Measurements from ENCODE around the gene L1TD1.
"Not testable (repeated sequence)": the region's sequence is repeated elsewhere in the genome, so short reads cannot be mapped to it uniquely, and the experiment has no call there.

The L1TD1 gene

DNA sequence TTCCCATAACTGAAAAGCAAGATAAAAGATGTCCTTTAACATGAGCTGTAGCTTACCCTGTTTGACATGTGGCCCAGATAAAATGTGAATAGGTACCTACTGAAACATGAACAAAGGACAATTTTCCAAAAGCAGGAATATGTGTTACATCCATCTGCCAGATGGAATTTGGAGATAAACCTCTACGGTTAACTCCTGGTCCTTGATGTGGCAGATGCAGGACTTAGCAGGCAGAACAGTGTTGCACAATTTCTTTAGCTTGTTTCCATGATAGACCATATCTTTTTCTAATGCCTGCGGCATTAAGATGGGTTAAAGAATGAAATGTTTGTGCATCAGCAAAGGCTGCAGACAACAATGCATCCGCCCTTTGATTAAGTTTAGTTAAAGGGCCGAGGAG lies 14.6 kb upstream of the L1TD1 start:
- not testable (repeated sequence) for H3K27ac ChIP-seq (replicated peaks; ENCODE audit: low read length); DNase-seq (ENCODE audit: low spot score); H4K91ac ChIP-seq (ENCODE audit: low read depth, low read length, poor library complexity); H3K79me1 ChIP-seq (ENCODE audit: low read depth, low read length); H2BK5ac ChIP-seq (ENCODE audit: low read length); H3K9ac ChIP-seq (ENCODE audit: low read depth, low read length, poor library complexity); H2BK12ac ChIP-seq (ENCODE audit: low read length); H3K4ac ChIP-seq (ENCODE audit: low read length); H2BK15ac ChIP-seq (ENCODE audit: low read length); H3K4me3 ChIP-seq (ENCODE audit: low read length in 2 of 2); H2AK5ac ChIP-seq (ENCODE audit: low read depth, low read length); H3K27me3 ChIP-seq (ENCODE audit: control insufficient read depth in 3 of 3, insufficient read depth in 3 of 3, low read depth in 1 of 3, low read length in 3 of 3); H2AFZ ChIP-seq (ENCODE audit: low read length); H3K23ac ChIP-seq (ENCODE audit: low read depth, low read length, poor library complexity); H3K36me3 ChIP-seq (replicated peaks in 1 of 2; ENCODE audit: control insufficient read depth in 2 of 2, insufficient read depth in 2 of 2, low read length in 2 of 2); H3K9me3 ChIP-seq (replicated peaks in 1 of 2; ENCODE audit: control insufficient read depth in 2 of 2, insufficient read depth in 1 of 2, low read depth in 1 of 2, low read length in 2 of 2); H4K8ac ChIP-seq (ENCODE audit: low read depth, low read length); H3K18ac ChIP-seq (ENCODE audit: low read length); H3K14ac ChIP-seq (ENCODE audit: low read length); H2BK120ac ChIP-seq (ENCODE audit: low read depth, low read length); H3K4me2 ChIP-seq (ENCODE audit: insufficient read depth, low read length, poor library complexity, severe bottlenecking)
- WGBS, 2 donors (ENCODE audit: extremely low coverage in 2 of 2, insufficient read length in 2 of 2, insufficient replicate concordance in 1 of 2) = no CpG with 5 or more reads among the region's 4 CpGs
- H3K4me1 ChIP-seq (ENCODE audit: control insufficient read depth in 2 of 2, insufficient read depth in 1 of 2, low read depth in 1 of 2, low read length in 2 of 2) = peaks cover 0 to 10% of the 10 kb centered on the region in 2 donors

DNA sequence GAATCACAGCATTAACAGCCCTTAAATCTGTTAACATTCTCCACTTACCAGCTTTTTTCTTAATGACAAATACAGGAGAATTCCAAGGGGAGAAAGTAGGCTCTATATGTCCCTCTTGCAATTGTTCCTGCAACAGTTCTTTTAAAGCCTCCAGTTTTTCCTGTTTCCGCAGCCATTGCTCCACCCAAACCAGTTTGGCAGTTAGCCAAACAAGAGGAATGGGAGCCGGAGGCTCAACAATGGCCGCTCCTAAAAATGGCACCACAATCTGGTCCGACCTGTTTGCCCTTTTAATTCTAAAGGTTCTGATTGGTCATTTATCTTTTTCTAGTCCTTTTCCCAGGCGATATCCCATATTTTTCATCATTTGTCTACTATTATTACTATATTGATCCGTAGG lies 14.0 kb upstream of the L1TD1 start:
- no peak overlapping the region for H3K9ac ChIP-seq (ENCODE audit: low read depth, low read length, poor library complexity)
- no peak overlapping the region for H2BK120ac ChIP-seq (ENCODE audit: low read depth, low read length)
- no peak for DNase-seq (ENCODE audit: low spot score)
- no peak overlapping the region for H4K91ac ChIP-seq (ENCODE audit: low read depth, low read length, poor library complexity)
- no peak overlapping the region for H3K14ac ChIP-seq (ENCODE audit: low read length)
- H2AK5ac ChIP-seq (ENCODE audit: low read depth, low read length) = no peak overlapping the region
- H3K4me1 ChIP-seq (ENCODE audit: control insufficient read depth in 2 of 2, insufficient read depth in 1 of 2, low read depth in 1 of 2, low read length in 2 of 2) = peaks cover 0 to 10% of the 10 kb centered on the region in 2 donors
- H3K23ac ChIP-seq (ENCODE audit: low read depth, low read length, poor library complexity) = no peak overlapping the region
- H2BK12ac ChIP-seq (ENCODE audit: low read length) = no peak overlapping the region
- no peaks in the 10 kb centered on the region for H3K9me3 ChIP-seq (replicated peaks in 1 of 2; ENCODE audit: control insufficient read depth in 2 of 2, insufficient read depth in 1 of 2, low read depth in 1 of 2, low read length in 2 of 2)
- H2AFZ ChIP-seq (ENCODE audit: low read length) = no peak overlapping the region
- no peak overlapping the region for H3K4me2 ChIP-seq (ENCODE audit: insufficient read depth, low read length, poor library complexity, severe bottlenecking)
- no CpG with 5 or more reads among the region's 6 CpGs for WGBS, 2 donors (ENCODE audit: extremely low coverage in 2 of 2, insufficient read length in 2 of 2, insufficient replicate concordance in 1 of 2)
- no peak overlapping the region for H3K4me3 ChIP-seq (ENCODE audit: low read length in 2 of 2)
- H4K8ac ChIP-seq (ENCODE audit: low read depth, low read length) = no peak overlapping the region
- H3K27me3 ChIP-seq (ENCODE audit: control insufficient read depth in 3 of 3, insufficient read depth in 3 of 3, low read depth in 1 of 3, low read length in 3 of 3) = peaks cover 0 to 6% (median 0%) of the 10 kb centered on the region in 3 experiments
- H3K79me1 ChIP-seq (ENCODE audit: low read depth, low read length) = no peaks in the 10 kb centered on the region
- H3K4ac ChIP-seq (ENCODE audit: low read length) = no peak overlapping the region
- no peak overlapping the region for H2BK15ac ChIP-seq (ENCODE audit: low read length)
- no peak overlapping the region for H3K18ac ChIP-seq (ENCODE audit: low read length)
- no peak overlapping the region for H2BK5ac ChIP-seq (ENCODE audit: low read length)
- no peak overlapping the region for H3K27ac ChIP-seq (replicated peaks; ENCODE audit: low read length)
- H3K36me3 ChIP-seq (replicated peaks in 1 of 2; ENCODE audit: control insufficient read depth in 2 of 2, insufficient read depth in 2 of 2, low read length in 2 of 2) = no peaks in the 10 kb centered on the region

DNA sequence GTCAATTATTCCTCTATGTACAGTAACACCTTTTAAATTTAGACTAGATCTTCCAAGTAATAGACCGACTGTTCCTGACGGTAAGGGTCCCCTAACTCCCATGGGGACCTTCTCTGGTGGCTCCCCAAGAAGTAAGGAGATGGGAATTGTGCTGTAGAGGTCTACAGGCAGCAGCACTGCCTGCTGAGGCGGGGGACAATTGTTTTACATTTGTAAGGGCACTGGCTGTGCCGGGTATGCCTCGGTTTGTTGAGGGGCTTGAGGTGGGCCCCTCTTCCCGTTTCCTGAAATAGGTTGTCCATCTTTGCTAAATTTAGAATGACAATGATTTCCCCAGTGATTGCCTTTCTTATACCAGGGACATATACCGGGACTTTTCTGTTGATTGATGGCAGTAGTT lies 13.1 kb upstream of the L1TD1 start:
- H4K91ac ChIP-seq (ENCODE audit: low read depth, low read length, poor library complexity) = no peak overlapping the region
- H3K4me2 ChIP-seq (ENCODE audit: insufficient read depth, low read length, poor library complexity, severe bottlenecking) = no peak overlapping the region
- no peak overlapping the region for H2BK12ac ChIP-seq (ENCODE audit: low read length)
- no peak overlapping the region for H3K4ac ChIP-seq (ENCODE audit: low read length)
- no peak overlapping the region for H2BK5ac ChIP-seq (ENCODE audit: low read length)
- H3K79me1 ChIP-seq (ENCODE audit: low read depth, low read length) = no peaks in the 10 kb centered on the region
- H3K23ac ChIP-seq (ENCODE audit: low read depth, low read length, poor library complexity) = no peak overlapping the region
- no peak overlapping the region for H2AK5ac ChIP-seq (ENCODE audit: low read depth, low read length)
- peak overlapping the region; percentile 79 for H3K27ac ChIP-seq (replicated peaks; ENCODE audit: low read length)
- H4K8ac ChIP-seq (ENCODE audit: low read depth, low read length) = no peak overlapping the region
- no CpG with 5 or more reads among the region's 7 CpGs for WGBS, 2 donors (ENCODE audit: extremely low coverage in 2 of 2, insufficient read length in 2 of 2, insufficient replicate concordance in 1 of 2)
- no peaks in the 10 kb centered on the region for H3K9me3 ChIP-seq (replicated peaks in 1 of 2; ENCODE audit: control insufficient read depth in 2 of 2, insufficient read depth in 1 of 2, low read depth in 1 of 2, low read length in 2 of 2)
- peaks cover 0 to 10% of the 10 kb centered on the region in 2 donors for H3K4me1 ChIP-seq (ENCODE audit: control insufficient read depth in 2 of 2, insufficient read depth in 1 of 2, low read depth in 1 of 2, low read length in 2 of 2)
- no peak for DNase-seq (ENCODE audit: low spot score)
- peaks cover 0 to 6% (median 0%) of the 10 kb centered on the region in 3 experiments for H3K27me3 ChIP-seq (ENCODE audit: control insufficient read depth in 3 of 3, insufficient read depth in 3 of 3, low read depth in 1 of 3, low read length in 3 of 3)
- no peaks in the 10 kb centered on the region for H3K36me3 ChIP-seq (replicated peaks in 1 of 2; ENCODE audit: control insufficient read depth in 2 of 2, insufficient read depth in 2 of 2, low read length in 2 of 2)
- no peak overlapping the region for H3K14ac ChIP-seq (ENCODE audit: low read length)
- H2BK120ac ChIP-seq (ENCODE audit: low read depth, low read length) = no peak overlapping the region
- H3K9ac ChIP-seq (ENCODE audit: low read depth, low read length, poor library complexity) = no peak overlapping the region
- no peak overlapping the region for H2AFZ ChIP-seq (ENCODE audit: low read length)
- no peak overlapping the region for H3K4me3 ChIP-seq (ENCODE audit: low read length in 2 of 2)
- peak overlapping the region; percentile 12 for H3K18ac ChIP-seq (ENCODE audit: low read length)
- H2BK15ac ChIP-seq (ENCODE audit: low read length) = no peak overlapping the region

DNA sequence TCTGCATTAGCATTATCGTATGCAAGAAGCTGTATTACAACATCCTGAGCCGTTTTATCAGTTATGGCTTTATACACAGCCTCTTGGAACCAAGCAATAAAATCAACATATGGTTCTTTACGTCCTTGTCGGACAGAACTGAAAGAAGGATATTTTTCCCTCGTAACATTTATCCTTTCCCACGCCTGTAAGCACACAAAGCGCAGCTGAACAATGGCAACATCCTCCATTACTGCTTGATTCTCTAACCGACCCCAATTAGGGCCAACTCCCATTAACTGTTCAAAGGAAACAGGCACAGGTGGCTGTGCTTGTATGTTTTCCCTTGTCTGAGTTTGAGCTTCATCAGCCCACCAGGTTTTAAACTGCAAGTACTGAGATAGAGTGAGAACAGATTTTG lies 12.5 kb upstream of the L1TD1 start:
- not testable (repeated sequence) for H3K27me3 ChIP-seq (ENCODE audit: control insufficient read depth in 3 of 3, insufficient read depth in 3 of 3, low read depth in 1 of 3, low read length in 3 of 3); H2AFZ ChIP-seq (ENCODE audit: low read length); H3K4ac ChIP-seq (ENCODE audit: low read length); H2BK120ac ChIP-seq (ENCODE audit: low read depth, low read length); H3K14ac ChIP-seq (ENCODE audit: low read length); DNase-seq (ENCODE audit: low spot score); H3K23ac ChIP-seq (ENCODE audit: low read depth, low read length, poor library complexity); H3K9ac ChIP-seq (ENCODE audit: low read depth, low read length, poor library complexity); H2BK12ac ChIP-seq (ENCODE audit: low read length); H2AK5ac ChIP-seq (ENCODE audit: low read depth, low read length); H3K18ac ChIP-seq (ENCODE audit: low read length); H3K36me3 ChIP-seq (replicated peaks in 1 of 2; ENCODE audit: control insufficient read depth in 2 of 2, insufficient read depth in 2 of 2, low read length in 2 of 2); H3K9me3 ChIP-seq (replicated peaks in 1 of 2; ENCODE audit: control insufficient read depth in 2 of 2, insufficient read depth in 1 of 2, low read depth in 1 of 2, low read length in 2 of 2); H2BK15ac ChIP-seq (ENCODE audit: low read length); H3K4me2 ChIP-seq (ENCODE audit: insufficient read depth, low read length, poor library complexity, severe bottlenecking); H4K8ac ChIP-seq (ENCODE audit: low read depth, low read length); H3K4me3 ChIP-seq (ENCODE audit: low read length in 2 of 2); H4K91ac ChIP-seq (ENCODE audit: low read depth, low read length, poor library complexity); H2BK5ac ChIP-seq (ENCODE audit: low read length); H3K79me1 ChIP-seq (ENCODE audit: low read depth, low read length)
- Histone ChIP-seq H3K27ac (replicated peaks; ENCODE audit: low read length) (peak overlapping the region; percentile 79), H3K4me1 (ENCODE audit: control insufficient read depth in 2 of 2, insufficient read depth in 1 of 2, low read depth in 1 of 2, low read length in 2 of 2) (peaks cover 0 to 10% of the 10 kb centered on the region in 2 donors)
- no CpG with 5 or more reads among the region's 8 CpGs for WGBS, 2 donors (ENCODE audit: extremely low coverage in 2 of 2, insufficient read length in 2 of 2, insufficient replicate concordance in 1 of 2)

Measured in neuronal stem cell (in vitro differentiated cells).